Urinary bladder (tissue), 4 donors: ENCODE measurements around the gene PLCXD3. TPM values are rescaled to one million over a fixed set of nuclear protein-coding genes. Genes with fewer than 3 reads are reported as not detected.

ENCODE experiments used
- DNase-seq: peaks from one replicate; pipeline ENCODE4 v3.0.0-alpha.2; 2015; ENCODE audit errors: extremely low spot score
- H3K27ac ChIP-seq: one replicate; pipeline ENCODE4 v1.5.1; 2013; ENCODE audit warnings: low read depth, mild to moderate bottlenecking, moderate library complexity
- H3K36me3 ChIP-seq: one replicate; pipeline ENCODE4 v1.6.1; 2013; ENCODE audit warnings: mild to moderate bottlenecking, moderate library complexity; ENCODE audit not compliant: insufficient read depth
- H3K4me1 ChIP-seq: one replicate; pipeline ENCODE4 v1.6.1; 2013; ENCODE audit warnings: mild to moderate bottlenecking, moderate library complexity; ENCODE audit not compliant: insufficient read depth
- H3K4me3 ChIP-seq: one replicate; pipeline ENCODE4 v1.5.1; 2013; ENCODE audit warnings: low read depth, low read length
- WGBS: extraction: QIAGEN DNeasy Blood & Tissue Kit; methylation state at CpG from one replicate; pipeline ENCODE4 v1.1.7; 2013; 5-methylcytosine and 5-hydroxymethylcytosine counted together
- polyA plus RNA-seq: library from polyadenylated mRNA; stranded (reverse); fragments of 200-250 nt; gene quantifications from one replicate; pipeline ENCODE4 v1.2.3, GENCODE V29; 2013
- total RNA-seq: library from RNA; depleted of rRNA; stranded (reverse); fragments of >200 nt; gene quantifications from one replicate; pipeline ENCODE4 v1.2.3, GENCODE V29; 2014
- donor health status: healthy with polysubstance abuse.
- donor health status: healthy.

The PLCXD3 gene
- total and polyA plus RNA-seq, 2 donors: 0.42 to 2.5 TPM

DNA sequence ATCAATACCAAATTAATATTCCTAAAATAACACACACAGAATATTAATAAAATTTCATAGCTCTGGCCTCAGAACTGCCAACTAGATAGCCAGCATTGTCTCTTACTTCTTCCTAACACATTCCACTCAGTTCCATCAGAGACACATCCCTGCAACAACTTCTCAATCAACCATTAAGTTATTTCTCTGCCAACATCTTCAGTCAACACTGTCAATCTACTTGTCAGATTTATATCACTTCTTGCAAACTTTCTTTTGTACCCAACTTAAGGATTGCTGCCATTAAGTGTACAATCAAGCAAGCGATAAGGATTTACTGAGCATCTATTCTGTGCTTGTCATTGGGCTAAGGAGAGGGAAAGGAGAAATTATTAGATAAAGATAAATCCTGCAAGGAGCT is 50.8 kb downstream of the PLCXD3 start:
- Histone ChIP-seq H3K4me3 (no peak overlapping the region), H3K4me1 (no peaks in the 10 kb centered on the region), H3K36me3 (no peaks in the 10 kb centered on the region), H3K27ac (no peak overlapping the region)
- 86% methylated on average over 1 of the region's 1 CpG for WGBS
- DNase-seq: no peak

DNA sequence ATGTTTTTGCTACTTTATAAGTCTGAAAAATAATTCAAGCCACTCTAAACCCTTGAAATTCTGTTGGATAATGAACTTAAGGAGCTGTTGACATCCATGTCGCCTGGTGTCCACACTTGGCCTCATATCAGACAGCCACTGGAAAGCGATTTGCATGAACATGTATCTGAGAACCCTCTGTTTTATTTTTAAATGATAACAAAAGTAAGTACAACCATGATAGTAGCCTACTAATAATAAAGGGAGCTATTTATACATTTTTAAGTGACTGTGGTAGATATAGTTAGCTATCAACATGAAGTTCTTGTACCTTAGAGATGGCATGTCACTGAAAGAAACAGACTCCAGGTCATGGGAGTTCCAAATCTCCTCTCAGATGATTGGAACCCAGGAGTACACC is 53.3 kb downstream of the PLCXD3 start:
- no peak for DNase-seq
- Histone ChIP-seq H3K4me3 (no peak overlapping the region), H3K4me1 (no peaks in the 10 kb centered on the region), H3K27ac (no peak overlapping the region), H3K36me3 (no peaks in the 10 kb centered on the region)
- WGBS: 89% methylated on average over 2 of the region's 2 CpGs

DNA sequence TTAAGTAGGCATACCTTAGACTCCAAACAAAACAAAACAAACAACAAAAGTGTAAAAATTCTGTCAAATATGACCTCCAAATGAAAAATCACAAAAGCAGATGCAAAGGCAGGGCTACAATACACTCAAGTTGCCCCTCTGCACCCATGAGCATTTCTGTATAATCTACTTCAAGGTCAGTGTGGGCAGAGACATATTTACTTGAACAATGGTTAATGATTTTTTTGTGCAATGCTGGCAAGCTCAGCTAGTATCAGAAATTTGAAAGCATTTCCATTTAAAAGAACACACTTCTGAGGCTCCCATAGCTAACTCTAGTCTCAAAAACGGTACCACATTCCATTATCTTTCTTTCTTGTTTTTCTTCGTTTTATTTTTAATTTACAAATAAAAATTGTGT is 57.9 kb downstream of the PLCXD3 start:
- WGBS: 72% methylated on average over 2 of the region's 2 CpGs
- no peak for DNase-seq
- Histone ChIP-seq H3K4me3 (no peak overlapping the region), H3K27ac (no peak overlapping the region), H3K36me3 (no peaks in the 10 kb centered on the region), H3K4me1 (no peaks in the 10 kb centered on the region)

DNA sequence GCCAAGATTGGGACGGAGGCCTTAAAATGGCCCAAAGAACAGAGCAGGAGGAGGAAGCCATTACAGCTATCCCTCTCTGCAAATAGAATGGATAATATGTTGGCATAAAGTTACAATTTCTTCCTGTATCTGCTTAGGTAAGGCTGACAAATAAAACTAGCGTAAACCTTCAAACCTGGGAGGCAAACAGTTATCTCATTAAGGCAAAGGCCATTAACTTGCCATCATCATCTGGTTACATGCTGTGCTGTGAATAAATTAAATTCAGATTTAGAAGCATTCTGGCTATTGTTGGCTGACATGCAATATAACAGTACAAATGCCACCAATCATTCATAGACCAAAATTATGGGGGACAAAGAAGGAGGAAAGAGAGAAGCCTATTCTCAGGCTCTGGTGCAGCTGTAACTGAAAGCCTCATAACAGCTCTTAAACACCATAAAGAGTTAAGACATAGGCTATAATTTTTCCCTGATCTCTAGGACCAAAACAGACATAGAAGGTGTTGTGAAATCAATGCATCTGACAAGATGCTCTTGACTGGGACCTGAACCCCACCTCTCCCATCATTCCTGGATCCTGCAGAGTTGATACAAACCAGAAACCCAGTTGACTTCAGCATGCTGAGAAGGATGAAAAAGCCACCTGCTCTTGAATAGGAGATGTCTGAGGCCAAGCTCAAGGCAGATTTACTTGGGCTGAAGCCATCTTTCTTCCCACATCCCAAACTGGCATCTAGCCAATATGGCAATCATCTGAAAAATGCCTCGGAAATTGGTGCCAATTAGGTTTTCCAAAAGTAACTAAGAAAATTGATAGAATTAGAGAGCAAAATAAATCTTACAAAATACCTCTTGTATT is 62.5 kb downstream of the PLCXD3 start:
- Histone ChIP-seq H3K27ac (no peak overlapping the region), H3K4me3 (no peak overlapping the region), H3K4me1 (no peaks in the 10 kb centered on the region), H3K36me3 (no peaks in the 10 kb centered on the region)
- WGBS: 70% methylated on average over 3 of the region's 3 CpGs
- no peak for DNase-seq

DNA sequence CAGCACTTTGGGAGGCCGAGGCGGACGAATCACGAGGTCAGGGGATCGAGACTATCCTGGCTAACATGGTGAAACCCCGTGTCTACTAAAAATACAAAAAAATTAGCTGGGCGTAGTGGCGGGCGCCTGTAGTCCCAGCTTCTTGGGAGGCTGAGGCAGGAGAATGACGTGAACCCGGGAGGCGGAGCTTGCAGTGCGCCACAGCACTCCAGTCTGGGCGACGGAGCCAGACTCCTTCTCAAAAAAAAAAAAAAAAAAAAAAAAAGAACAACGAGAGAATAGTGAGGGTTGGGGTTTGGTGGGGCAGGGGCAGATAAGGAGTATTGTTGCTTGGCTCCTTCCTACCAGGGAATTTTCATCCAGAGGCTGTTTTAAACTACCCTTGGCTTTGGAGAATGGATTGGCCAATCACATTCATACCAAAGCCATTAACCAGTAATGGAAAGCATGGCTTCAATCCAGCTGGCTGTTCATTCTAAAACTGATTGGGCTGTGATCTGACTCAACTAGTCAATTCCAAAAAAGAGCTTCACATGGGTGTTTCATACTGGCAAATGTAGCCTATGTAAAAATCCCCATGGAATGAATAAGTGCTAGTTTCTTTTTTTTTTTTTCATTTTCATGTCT is 64.4 kb downstream of the PLCXD3 start:
- Histone ChIP-seq H3K4me3 (no peak overlapping the region), H3K36me3 (no peaks in the 10 kb centered on the region), H3K4me1 (no peaks in the 10 kb centered on the region), H3K27ac (no peak overlapping the region)
- DNase-seq: no peak
- 94% methylated on average over 16 of the region's 16 CpGs for WGBS

DNA sequence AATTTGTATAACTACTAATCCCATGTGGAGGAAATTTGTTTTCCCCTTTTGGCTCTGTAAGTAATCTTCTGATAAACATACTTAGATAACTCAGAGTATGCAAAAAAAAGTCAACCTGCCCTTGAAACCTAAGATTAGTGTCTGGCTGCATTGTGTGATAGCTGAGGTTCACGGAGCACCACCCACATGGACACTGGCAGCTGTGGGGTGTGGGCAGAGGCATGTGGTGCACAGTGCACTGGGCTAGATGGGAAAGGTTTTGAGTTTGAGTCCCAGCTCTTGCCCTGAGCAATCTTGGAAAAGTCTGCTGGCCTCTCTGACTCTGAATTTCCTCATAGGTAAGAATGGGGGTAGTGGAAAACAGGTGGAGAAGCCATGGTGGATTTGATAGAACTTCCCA is 75.1 kb downstream of the PLCXD3 start:
- no peak for DNase-seq
- H3K4me1 ChIP-seq: no peaks in the 10 kb centered on the region
- H3K27ac ChIP-seq: no peak overlapping the region
- WGBS: 63% methylated on average over 1 of the region's 1 CpG
- peaks cover 2% of the 10 kb centered on the region for H3K36me3 ChIP-seq
- no peak overlapping the region for H3K4me3 ChIP-seq

DNA sequence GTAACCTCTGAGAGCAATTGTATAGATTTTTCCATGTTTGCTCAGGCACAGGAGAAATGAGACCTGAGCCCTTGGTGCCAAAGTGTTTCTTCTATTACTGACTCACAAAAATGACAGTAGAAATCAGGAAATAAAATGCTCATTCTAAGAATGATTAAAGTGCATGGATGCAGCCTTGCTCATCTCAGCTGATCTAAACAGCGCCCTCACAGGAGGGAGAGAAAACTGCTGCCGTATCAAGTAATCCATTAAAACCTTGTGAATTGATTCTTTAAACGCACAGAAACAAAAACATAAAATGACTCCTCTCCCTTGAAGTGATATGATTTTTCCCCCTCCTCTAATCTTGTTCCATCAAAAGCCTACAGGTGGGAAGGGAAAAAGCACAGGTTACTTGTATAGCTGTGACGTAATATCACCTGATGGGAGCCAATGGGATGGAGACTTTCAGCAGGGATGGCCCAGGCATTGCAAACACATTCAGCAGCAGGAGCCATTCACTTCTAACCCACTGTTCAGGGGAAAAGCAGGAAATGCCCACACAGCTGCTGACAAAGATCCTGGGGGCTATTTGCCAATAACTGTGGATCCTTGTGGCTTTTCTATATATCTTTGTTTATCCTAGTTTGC is 76.7 kb downstream of the PLCXD3 start:
- WGBS: 66% methylated on average over 4 of the region's 4 CpGs
- Histone ChIP-seq H3K4me1 (no peaks in the 10 kb centered on the region), H3K4me3 (no peak overlapping the region), H3K27ac (no peak overlapping the region), H3K36me3 (peaks cover 2% of the 10 kb centered on the region)
- no peak for DNase-seq

DNA sequence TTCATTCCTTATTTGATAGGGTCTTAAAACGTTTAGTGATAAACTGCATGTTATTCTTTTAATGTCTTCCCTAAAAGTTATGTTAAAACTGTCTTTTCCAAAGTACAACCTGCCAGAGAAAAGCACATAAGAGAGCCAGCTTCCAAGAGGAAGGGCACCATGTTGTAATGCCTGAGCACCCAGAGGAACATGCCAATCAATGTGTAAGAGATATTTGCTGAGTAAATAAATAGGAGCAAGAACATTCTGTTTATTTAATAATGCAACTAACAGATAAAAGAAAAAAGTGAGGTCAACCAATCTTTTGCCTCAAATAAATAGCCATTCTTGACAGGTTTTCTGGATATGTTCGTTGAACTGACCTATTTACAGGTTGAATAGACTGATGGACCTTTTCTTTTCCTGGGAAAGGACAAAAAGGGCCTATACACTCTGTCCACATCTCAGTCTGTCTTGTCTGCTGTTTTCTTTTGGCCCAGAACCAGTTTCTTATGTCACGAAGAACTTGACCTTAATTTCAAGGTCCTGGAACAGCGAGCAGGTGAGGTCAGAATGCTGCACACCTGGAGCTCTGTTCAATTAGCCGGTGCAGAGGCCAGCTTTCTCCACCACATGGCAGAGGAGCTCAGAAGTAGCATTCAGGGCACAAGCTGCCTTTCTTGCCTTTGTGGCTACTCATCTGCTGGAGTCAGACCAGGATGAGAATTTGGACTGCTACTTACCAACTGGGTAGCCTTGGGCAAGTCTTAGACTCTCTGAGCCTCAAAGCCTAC is 77.7 kb downstream of the PLCXD3 start:
- H3K27ac ChIP-seq: no peak overlapping the region
- no peak overlapping the region for H3K4me3 ChIP-seq
- H3K4me1 ChIP-seq: no peaks in the 10 kb centered on the region
- peaks cover 2% of the 10 kb centered on the region for H3K36me3 ChIP-seq
- WGBS: 78% methylated on average over 5 of the region's 5 CpGs
- DNase-seq: no peak

DNA sequence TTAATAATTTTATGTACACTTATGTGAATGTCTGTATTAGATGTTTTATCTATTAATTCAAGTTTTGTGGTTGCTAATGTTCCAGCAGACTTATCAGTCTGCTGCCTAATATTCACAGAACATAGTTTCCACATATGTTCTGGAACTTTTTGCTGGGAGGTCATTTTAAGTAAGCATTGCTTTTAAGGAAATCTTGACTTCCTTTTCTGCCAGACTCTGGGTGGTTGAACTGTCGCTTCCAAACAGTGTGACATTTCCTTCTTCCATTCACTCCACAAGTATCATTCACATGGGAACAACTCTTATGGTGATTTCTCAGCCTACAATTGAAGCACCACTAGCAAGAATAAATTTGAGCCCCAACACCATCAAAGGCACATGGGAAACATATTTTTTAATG is 82.9 kb downstream of the PLCXD3 start:
- WGBS: 48% methylated on average over 1 of the region's 1 CpG
- Histone ChIP-seq H3K4me3 (no peak overlapping the region), H3K4me1 (no peaks in the 10 kb centered on the region), H3K27ac (no peak overlapping the region), H3K36me3 (no peaks in the 10 kb centered on the region)
- no peak for DNase-seq

DNA sequence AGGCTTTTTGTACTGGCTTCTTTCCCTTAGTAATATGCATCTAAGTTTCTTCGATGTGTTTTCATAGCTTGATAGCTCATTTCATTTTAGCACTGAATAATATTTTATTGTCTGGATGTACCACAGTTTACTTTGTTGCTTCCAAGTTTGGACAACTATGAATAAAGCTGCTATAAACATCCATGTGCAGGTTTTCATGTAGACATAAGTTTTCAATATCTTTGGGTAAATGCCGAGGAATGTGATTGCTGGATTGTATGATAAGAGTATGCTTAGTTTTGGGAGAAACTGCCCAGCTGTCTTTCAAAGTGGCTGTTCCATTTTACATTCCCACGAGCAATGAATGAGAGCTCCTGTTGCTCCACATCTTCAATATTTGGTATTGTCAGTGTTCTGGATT is 84.7 kb downstream of the PLCXD3 start:
- Histone ChIP-seq H3K4me1 (no peaks in the 10 kb centered on the region), H3K36me3 (no peaks in the 10 kb centered on the region), H3K27ac (no peak overlapping the region), H3K4me3 (no peak overlapping the region)
- DNase-seq: no peak
- WGBS: 31% methylated on average over 3 of the region's 3 CpGs

DNA sequence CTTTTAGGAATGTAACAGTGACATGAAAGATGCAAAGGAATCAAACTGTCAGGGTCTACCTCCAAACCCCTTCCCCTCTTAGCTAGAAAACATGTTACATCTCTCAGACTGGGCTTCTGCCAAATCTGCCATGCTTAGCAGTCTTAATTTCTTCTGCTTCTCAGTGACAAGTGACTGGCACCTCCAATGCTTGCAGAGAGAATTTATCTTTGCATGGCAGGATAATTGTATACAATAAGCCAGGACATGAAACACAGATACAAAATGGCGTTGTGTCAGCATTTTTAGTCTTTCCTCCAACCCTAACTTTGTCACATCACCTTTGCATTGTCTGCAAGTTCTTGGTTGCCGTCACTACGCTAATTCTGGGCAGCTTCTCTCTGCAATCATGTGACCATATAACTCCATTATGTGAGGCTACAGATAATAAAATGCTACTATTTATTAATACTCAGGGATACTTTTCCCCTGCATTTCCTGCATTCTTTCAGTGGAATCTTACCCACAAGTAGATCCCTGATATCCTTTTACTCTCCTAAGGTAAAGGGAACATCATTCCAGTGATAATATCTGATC is 89.8 kb downstream of the PLCXD3 start:
- no peak overlapping the region for H3K27ac ChIP-seq
- DNase-seq: no peak
- no peaks in the 10 kb centered on the region for H3K36me3 ChIP-seq
- H3K4me1 ChIP-seq: no peaks in the 10 kb centered on the region
- H3K4me3 ChIP-seq: no peak overlapping the region
- 81% methylated on average over 3 of the region's 3 CpGs for WGBS

DNA sequence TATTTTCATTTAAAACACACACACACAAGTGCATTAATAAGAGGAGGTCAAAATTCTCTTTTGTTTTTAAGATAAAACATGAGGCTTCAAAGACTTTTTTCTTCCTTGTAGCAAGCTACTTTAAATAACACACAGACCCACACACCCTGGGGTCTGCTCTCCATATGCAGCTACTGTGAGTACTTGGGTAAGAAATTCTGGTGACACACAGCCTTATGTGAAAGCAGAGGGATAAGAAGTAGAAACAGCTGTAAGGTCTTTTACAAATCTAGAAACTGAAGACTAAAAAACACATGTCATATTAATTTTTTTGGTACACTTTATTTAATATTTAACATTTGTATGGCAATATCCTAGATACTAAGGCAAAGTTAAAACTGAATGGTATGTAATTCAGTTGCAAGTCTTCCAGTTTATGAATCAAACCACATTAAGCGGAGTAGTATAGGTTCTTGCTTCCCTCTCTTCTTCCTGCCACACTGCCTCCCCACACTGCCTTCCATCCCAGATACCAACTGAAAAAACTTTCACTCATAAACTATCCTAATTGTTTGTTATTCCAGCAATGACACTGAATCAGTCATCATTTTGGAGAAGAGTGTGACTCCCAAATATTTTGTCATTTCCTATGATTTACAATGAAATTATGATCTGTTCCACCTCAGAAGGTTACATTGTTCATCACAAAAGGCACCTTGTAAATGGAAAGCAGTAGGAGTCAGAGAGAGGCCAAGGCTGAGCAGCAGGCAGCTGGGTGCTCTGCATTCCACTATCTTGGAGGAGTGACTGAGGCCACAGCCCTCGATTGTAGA is 92.0 kb downstream of the PLCXD3 start:
- H3K36me3 ChIP-seq: no peaks in the 10 kb centered on the region
- no peak overlapping the region for H3K27ac ChIP-seq
- H3K4me3 ChIP-seq: no peak overlapping the region
- 54% methylated on average over 2 of the region's 2 CpGs for WGBS
- no peak for DNase-seq
- no peaks in the 10 kb centered on the region for H3K4me1 ChIP-seq

DNA sequence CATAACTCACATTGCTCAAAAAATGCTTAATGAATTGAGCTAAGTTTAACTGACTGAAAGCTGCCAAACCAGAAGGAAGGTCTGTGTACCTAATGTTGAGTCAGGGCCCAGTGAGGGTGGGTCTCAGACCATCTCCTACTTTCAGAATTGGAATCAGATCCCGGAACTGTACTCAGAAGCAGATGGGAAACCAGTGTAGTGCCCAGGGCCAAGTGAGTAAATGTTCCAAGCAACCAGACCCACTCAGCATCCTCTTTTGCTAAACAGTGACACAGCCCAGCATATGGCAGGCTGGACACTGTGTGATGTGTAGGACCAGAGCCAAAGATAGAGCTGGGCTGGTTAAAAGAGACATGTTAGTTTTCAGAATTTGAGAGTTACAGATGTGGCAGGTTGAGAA is 94.1 kb downstream of the PLCXD3 start:
- Histone ChIP-seq H3K36me3 (no peaks in the 10 kb centered on the region), H3K4me3 (no peak overlapping the region), H3K27ac (no peak overlapping the region), H3K4me1 (no peaks in the 10 kb centered on the region)
- DNase-seq: no peak
- WGBS: 94% methylated on average over 1 of the region's 1 CpG
